HUES64 (cell line): ENCODE results near the gene TIMM13.

Source experiments
- H3K27ac ChIP-seq: 2 replicates; pipeline ENCODE4 v1.7.0; 2013; ENCODE audit warnings: low read depth, low read length, inconsistent platforms
- H3K27me3 ChIP-seq: 2 replicates; pipeline ENCODE4 v1.6.1; 2013; ENCODE audit warnings: mild to moderate bottlenecking, low read length; ENCODE audit not compliant: insufficient read depth
- H3K36me3 ChIP-seq: 2 replicates; pipeline ENCODE4 v1.6.1; 2013; ENCODE audit warnings: mild to moderate bottlenecking, low read length; ENCODE audit not compliant: insufficient read depth
- H3K4me1 ChIP-seq: 2 replicates; pipeline ENCODE4 v1.6.1; 2013; ENCODE audit warnings: mild to moderate bottlenecking, low read length, moderate library complexity; ENCODE audit not compliant: insufficient read depth
- H3K4me3 ChIP-seq: 2 replicates; pipeline ENCODE4 v1.5.1; 2013; ENCODE audit warnings: mild to moderate bottlenecking, low read length, moderate library complexity
- H3K9ac ChIP-seq: 2 replicates; pipeline ENCODE4 v1.6.1; 2013; ENCODE audit warnings: mild to moderate bottlenecking, low read depth, low read length
- H3K9me3 ChIP-seq: 2 replicates; pipeline ENCODE4 v1.6.1; 2013; ENCODE audit warnings: low read depth, low read length; ENCODE audit not compliant: insufficient read depth
- WGBS: fragments of 150-250, 120-280 bp; methylation state at CpG from one replicate; pipeline ENCODE4 v1.1.7; 2013; ENCODE audit warnings: missing lambda C conversion rate; 5-methylcytosine and 5-hydroxymethylcytosine counted together

TIMM13 gene

DNA sequence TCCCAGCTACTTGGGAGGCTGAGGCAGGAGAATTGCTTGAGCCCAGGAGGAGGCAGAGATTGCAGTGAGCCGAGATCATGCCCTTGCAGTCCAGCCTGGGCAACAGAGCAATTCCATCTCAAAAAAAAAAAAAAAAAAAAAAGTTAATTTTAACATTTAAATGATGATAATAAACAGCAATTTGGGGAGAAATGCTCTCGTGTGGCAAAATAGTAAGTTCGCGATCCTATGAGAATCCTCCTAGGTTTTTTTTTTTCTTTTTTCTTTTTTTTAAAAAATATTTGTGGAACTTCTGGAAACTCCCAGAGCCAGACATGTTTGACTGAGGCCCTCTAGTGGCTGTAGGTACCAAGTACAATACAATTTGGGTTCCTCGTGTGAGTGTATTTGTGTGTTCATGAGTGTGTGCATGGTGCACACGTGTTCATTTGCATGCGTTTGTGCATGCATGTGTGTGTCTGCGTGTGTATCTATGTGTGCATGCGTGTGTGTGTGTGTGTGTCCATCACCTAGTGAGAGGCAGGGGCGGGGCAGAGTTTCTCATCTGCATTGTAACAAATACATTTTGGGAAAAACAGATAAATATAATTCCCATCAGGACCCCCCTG lies 36.2 kb downstream of the TIMM13 start:
- H3K27ac ChIP-seq: no peak overlapping the region
- no peaks in the 10 kb centered on the region for H3K9me3 ChIP-seq
- H3K36me3 ChIP-seq: no peaks in the 10 kb centered on the region
- no peaks in the 10 kb centered on the region for H3K4me1 ChIP-seq
- no peaks in the 10 kb centered on the region for H3K27me3 ChIP-seq
- no peak overlapping the region for H3K9ac ChIP-seq
- 6% methylated on average over 4 of the region's 10 CpGs for WGBS
- H3K4me3 ChIP-seq: no peak overlapping the region

DNA sequence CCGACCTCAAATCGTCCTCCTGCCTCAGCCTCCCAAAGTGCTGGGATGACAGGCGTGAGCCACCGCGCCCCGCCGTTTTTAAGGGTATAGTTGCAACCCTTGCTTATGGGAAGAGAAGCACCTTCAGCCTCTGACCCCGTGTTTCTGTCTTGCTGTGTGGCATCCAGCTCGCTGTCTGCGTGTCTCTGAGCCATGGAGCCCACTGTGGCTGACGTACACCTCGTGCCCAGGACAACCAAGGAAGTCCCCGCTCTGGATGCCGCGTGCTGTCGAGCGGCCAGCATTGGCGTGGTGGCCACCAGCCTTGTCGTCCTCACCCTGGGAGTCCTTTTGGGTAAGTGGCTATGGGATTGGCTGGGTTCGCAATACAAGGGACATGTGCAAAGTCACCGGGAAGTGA lies 37.8 kb downstream of the TIMM13 start:
- Histone ChIP-seq H3K4me3 (no peak overlapping the region), H3K36me3 (no peaks in the 10 kb centered on the region), H3K27ac (no peak overlapping the region), H3K4me1 (no peaks in the 10 kb centered on the region), H3K27me3 (no peaks in the 10 kb centered on the region), H3K9ac (no peak overlapping the region), H3K9me3 (no peaks in the 10 kb centered on the region)
- 79% methylated on average over 21 of the region's 21 CpGs for WGBS

- WGBS: 81% methylated on average over 20 of the region's 20 CpGs
- Histone ChIP-seq H3K27ac (no peak overlapping the region), H3K4me1 (no peaks in the 10 kb centered on the region), H3K36me3 (no peaks in the 10 kb centered on the region), H3K27me3 (no peaks in the 10 kb centered on the region), H3K9ac (no peak overlapping the region), H3K9me3 (no peaks in the 10 kb centered on the region), H3K4me3 (no peak overlapping the region)
Observed at GRCh38 chr19:2387367-2388288, 39.8 kb downstream of the TIMM13 start.

DNA sequence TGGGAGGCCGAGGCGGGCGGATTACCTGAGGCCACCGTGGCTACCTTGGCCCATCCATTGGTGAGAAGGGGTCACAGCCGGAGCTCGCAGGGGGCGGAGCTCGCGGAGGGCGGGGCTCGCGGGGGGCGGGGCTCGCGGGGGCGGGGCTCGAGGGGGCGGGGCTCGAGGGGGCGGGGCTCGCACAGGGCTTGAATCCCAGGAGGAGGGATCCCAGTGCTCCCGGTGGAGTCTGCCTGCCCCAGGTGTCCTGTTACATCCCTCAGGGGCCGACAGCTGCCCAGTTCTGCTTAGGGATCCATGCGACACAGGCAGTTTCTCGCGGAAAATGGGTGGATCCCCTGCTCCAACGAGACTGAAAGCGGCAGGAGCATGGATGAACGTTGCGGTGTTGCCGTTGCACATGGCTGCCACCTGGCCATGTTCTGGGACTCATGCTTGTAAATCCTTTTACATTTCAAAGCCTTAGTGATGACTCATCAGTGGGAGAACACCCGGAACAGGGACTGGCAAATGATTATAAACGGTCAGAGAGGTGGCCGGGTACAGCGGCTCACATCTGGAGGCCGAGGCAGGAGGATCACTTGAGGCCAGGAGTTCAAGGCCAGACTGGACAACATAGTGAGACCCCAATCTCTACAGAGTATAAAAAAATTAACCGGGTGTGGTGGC lies 42.2 kb downstream of the TIMM13 start:
- Histone ChIP-seq H3K27ac (peak overlapping the region; percentile 63; the same call in 1 of the 2 replicates), H3K27me3 (no peaks in the 10 kb centered on the region; the same call in 1 of the 2 replicates), H3K4me3 (peak overlapping the region; percentile 26; the same call in 1 of the 2 replicates), H3K9ac (no peak overlapping the region), H3K4me1 (no peaks in the 10 kb centered on the region), H3K9me3 (peaks cover 3% of the 10 kb centered on the region; the same call in 1 of the 2 replicates), H3K36me3 (no peaks in the 10 kb centered on the region)
- 17% methylated on average over 37 of the region's 37 CpGs for WGBS

DNA sequence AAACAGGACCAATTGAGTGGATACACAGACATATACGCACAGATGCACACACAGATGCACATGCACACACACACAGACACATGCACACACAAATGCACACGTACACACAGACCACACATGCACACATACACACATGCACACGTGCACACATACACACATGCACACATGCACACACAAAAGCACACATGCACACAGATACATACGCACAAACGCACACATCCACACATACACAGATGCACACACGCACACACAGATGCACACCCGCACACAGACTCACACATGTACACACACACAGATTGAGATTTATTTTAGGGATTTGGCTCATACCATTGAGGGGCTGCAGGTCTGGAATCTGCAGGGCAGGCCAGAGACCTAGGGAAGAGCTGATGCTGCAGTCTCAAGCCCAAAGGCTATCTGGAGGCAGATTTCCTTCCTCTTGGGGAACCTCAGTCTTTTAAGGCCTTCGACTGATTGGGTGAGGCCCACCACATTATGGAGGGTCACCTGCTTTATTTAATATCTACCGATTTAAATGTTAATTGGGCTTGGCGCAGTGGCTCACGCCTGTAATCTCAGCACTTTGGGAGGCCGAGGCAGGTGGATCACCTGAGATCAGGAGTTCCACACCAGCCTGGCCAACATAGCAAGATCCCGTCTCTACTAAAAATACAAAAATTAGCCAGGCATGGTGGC lies 44.7 kb downstream of the TIMM13 start:
- Histone ChIP-seq H3K9ac (no peak overlapping the region), H3K36me3 (no peaks in the 10 kb centered on the region), H3K4me3 (no peak overlapping the region), H3K27ac (no peak overlapping the region), H3K4me1 (no peaks in the 10 kb centered on the region), H3K9me3 (peaks cover 5% of the 10 kb centered on the region; the same call in 1 of the 2 replicates), H3K27me3 (no peaks in the 10 kb centered on the region; the same call in 1 of the 2 replicates)
- 93% methylated on average over 13 of the region's 13 CpGs for WGBS

DNA sequence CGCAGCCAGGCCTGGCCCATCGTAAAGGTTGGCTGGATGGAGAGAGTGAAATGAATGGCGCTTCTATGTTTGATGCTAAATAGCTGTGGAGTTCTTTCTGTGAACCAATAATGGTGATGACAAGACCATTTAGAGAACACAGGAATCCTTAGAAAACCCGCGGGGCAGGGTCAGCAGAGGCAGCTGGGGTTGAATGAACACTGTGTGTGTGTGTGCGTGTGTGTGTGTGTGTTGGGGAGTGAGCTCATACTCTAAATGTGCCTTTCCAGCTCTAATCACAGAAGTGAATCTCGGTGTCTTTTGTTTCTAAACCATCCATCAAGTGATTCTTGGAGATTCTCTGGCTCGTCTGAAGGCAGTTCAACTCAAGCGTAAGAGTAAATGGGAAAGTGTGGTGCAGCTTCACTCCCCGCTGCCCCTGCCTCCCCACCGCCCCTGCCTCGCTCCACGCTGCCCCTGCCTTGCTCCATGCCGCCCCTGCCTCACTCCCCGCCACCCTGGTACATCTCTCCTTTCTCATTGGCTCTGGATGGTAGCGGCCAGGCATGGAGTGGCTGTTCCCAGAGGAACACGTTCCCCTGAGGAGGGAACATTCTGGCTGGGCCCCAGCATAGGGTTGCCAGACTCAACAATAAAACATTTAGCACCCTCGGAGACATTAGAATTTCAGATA lies 46.1 kb downstream of the TIMM13 start:
- H3K9me3 ChIP-seq: peaks cover 5% of the 10 kb centered on the region; the same call in 1 of the 2 replicates
- H3K27ac ChIP-seq: no peak overlapping the region
- H3K27me3 ChIP-seq: no peaks in the 10 kb centered on the region; the same call in 1 of the 2 replicates
- H3K9ac ChIP-seq: no peak overlapping the region
- no peaks in the 10 kb centered on the region for H3K36me3 ChIP-seq
- 81% methylated on average over 18 of the region's 18 CpGs for WGBS
- no peaks in the 10 kb centered on the region for H3K4me1 ChIP-seq
- H3K4me3 ChIP-seq: no peak overlapping the region

- no peaks in the 10 kb centered on the region; the same call in 1 of the 2 replicates for H3K27me3 ChIP-seq
- H3K9me3 ChIP-seq: peaks cover 5% of the 10 kb centered on the region; the same call in 1 of the 2 replicates
- H3K36me3 ChIP-seq: no peaks in the 10 kb centered on the region
- H3K4me3 ChIP-seq: no peak overlapping the region
- no peaks in the 10 kb centered on the region for H3K4me1 ChIP-seq
- 93% methylated on average over 2 of the region's 2 CpGs for WGBS
- H3K27ac ChIP-seq: no peak overlapping the region
- H3K9ac ChIP-seq: no peak overlapping the region
Observed at GRCh38 chr19:2380567-2380966, 46.8 kb downstream of the TIMM13 start.

- peaks cover 5% of the 10 kb centered on the region; the same call in 1 of the 2 replicates for H3K9me3 ChIP-seq
- H3K4me3 ChIP-seq: no peak overlapping the region
- no peak overlapping the region for H3K27ac ChIP-seq
- WGBS: 83% methylated on average over 15 of the region's 15 CpGs
- H3K27me3 ChIP-seq: no peaks in the 10 kb centered on the region; the same call in 1 of the 2 replicates
- no peaks in the 10 kb centered on the region for H3K4me1 ChIP-seq
- no peaks in the 10 kb centered on the region for H3K36me3 ChIP-seq
- H3K9ac ChIP-seq: no peak overlapping the region
Observed at GRCh38 chr19:2376784-2377519, 50.4 kb downstream of the TIMM13 start.
